HG03060 (cell line): ENCODE measurements around the gene ZNHIT3.

Experiments
- ATAC-seq: cut with Tn5 transposase; IDR thresholded peaks from one replicate; pipeline ENCODE4 v1.9.1; 2021; ENCODE audit warnings: low read depth, moderate number of reproducible peaks; ENCODE audit not compliant: unreplicated experiment

Gene ZNHIT3

DNA sequence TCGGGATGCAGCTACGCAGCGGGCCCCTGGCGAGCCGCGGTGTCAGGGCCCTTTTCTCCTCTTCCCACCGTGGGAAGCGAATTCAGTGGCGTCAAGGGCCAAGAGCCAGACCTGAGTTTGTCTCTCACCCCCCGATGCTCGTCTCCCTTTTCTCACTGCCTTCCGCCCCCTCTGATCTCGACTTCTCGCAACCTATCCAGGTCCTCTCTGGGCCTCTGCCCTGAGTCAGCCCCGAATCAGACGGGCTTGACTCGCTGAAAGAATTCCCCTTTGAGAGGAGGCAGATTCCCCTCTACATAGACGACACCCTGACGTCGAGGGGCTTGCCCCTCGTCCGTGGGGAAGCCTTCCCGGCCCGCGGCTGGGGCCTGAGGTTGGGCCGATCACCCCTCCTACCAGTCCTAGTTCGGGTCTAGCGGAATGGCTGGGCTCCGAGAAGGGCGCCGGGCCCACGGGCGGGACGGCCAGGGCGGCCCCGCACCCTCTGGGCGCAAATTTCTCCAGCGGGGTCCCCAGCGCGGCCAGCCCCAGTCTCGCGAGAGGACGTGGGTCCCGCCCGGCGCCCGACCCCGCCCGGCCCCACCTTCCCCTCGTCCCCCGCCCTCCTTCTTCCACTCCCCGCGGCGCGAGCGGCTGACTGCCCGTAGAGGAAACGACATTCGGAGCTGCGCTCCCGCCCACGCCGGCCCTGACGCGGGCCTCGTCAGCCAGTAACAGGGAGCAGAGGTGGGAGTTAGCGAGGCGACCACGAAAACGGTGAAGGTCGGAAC is 58.0 kb downstream of the ZNHIT3 start, which contains the start of gene GGNBP2:
GGNBP2 (plus strand) TSS at position 613 of the 770 bp plus-strand sequence. CDS start 806 bp downstream, outside the sequence.
- ATAC-seq, result peak; percentile 30

DNA sequence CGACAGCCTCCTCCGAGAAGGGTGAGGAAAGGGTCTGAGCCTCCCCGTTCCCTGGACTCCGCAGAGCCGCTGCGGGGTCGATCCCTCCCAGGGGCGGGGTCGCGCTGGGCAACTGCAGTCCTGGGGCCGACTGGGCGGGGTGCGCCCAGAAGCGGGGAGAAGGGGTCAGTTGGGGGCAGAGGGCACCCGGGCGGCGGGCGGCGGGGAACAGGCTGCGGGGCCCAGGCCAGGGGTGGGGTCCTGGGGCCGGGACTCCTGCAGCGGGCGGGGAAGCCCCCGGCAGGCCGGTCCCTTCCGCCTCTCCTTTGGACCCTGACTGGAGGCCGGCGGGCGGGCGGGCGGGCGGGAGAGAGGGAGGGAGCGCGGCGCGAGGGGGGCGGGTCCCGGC is 58.6 kb downstream of the ZNHIT3 start:
- peak; percentile 18 for ATAC-seq
